GM12878 (cell line): ENCODE measurements around the gene OLA1. TPM values are rescaled to one million over a fixed set of nuclear protein-coding genes. Genes with fewer than 3 reads are reported as not detected.

Source experiments
- ATAC-seq: fragments of 200-7000 bp; cut with Tn5 transposase; 3 replicates; pipeline ENCODE4 v1.9.1; 2020; ENCODE audit warnings: mild to moderate bottlenecking, moderate library complexity
- BruUV-seq: library from RNA; stranded (reverse); fragments of 400-500 nt; replicated peaks from 2 replicates; lab custom pipeline; 2021; lab: Mats Ljungman, UMichigan
- CTCF ChIA-PET: fragments of 300-600 bp; sonication (Branson Sonifier 250); formaldehyde crosslinking; extraction: SDS; loops from one replicate; lab custom pipeline; 2021; ENCODE audit warnings: inconsistent platforms; lab: Yijun Ruan, JAX
- POLR2A ChIA-PET: fragments of 350-600 bp; formaldehyde crosslinking; extraction: SDS; loops from one replicate; lab custom pipeline; 2021; ENCODE audit warnings: inconsistent platforms; lab: Charles Lee
- RAD21 ChIA-PET: fragments of 300-600 bp; sonication (Branson Sonifier 250); formaldehyde crosslinking; loops from one replicate; lab custom pipeline; 2023; ENCODE audit warnings: antibody characterized with exemption; ENCODE audit not compliant: unreplicated experiment; lab: Charles Lee
- SMC1A ChIA-PET: fragments of 300-600 bp; sonication (Branson Sonifier 250); formaldehyde crosslinking; loops from one replicate; lab custom pipeline; 2023; ENCODE audit not compliant: unreplicated experiment, uncharacterized antibody; lab: Charles Lee
- DNase-seq: peaks from one replicate; pipeline ENCODE4 v3.0.0-alpha.2; 2011; ENCODE audit warnings: low read depth, low spot score
- FAIRE-seq: peaks from 3 replicates; lab custom pipeline; 2011; peaks lifted over from hg19 to GRCh38; lab: Jason Lieb, UNC
- H2AFZ ChIP-seq: 2 replicates; pipeline ENCODE4 v1.6.0; 2011; ENCODE audit warnings: low read depth, low read length, control low read depth; ENCODE audit not compliant: control insufficient read depth
- H3K27ac ChIP-seq: 2 replicates; pipeline ENCODE4 v1.5.1; 2011; ENCODE audit warnings: control low read depth; ENCODE audit not compliant: control insufficient read depth, insufficient read depth
- H3K27me3 ChIP-seq, 2 experiments: replicated peaks in 1 of 2; 2 replicates each; pipeline versions ENCODE4 v1.6.0 to v1.6.1; 2011; ENCODE audit warnings: low read length in 1 of 2; ENCODE audit not compliant: control insufficient read depth in 2 of 2, insufficient read depth in 2 of 2
- H3K36me3 ChIP-seq, 2 experiments: 2 replicates each; pipeline ENCODE4 v1.5.1; 2011; ENCODE audit warnings: low read length in 1 of 2; ENCODE audit not compliant: control insufficient read depth in 2 of 2, insufficient read depth in 2 of 2
- H3K4me1 ChIP-seq: 2 replicates; pipeline ENCODE4 v1.6.1; 2011; ENCODE audit warnings: mild to moderate bottlenecking, low read length, moderate library complexity, mixed read lengths; ENCODE audit not compliant: control insufficient read depth, insufficient read depth
- H3K4me2 ChIP-seq: 2 replicates; pipeline ENCODE4 v1.6.0; 2011; ENCODE audit warnings: control low read depth; ENCODE audit not compliant: control insufficient read depth, insufficient read depth
- H3K4me3 ChIP-seq: fragments of 200-600 bp; sonication (generic); 2 replicates; pipeline ENCODE4 v1.5.1; 2016
- H3K79me2 ChIP-seq: 2 replicates; pipeline ENCODE4 v1.6.0; 2011; ENCODE audit warnings: low read length; ENCODE audit not compliant: control insufficient read depth, insufficient read depth
- H3K9ac ChIP-seq: 2 replicates; pipeline ENCODE4 v1.8.0; 2011; ENCODE audit warnings: low read length, control low read depth, mixed read lengths; ENCODE audit not compliant: control insufficient read depth, insufficient read depth
- H3K9me3 ChIP-seq: replicated peaks from 3 replicates; pipeline ENCODE4 v1.5.1; 2011; ENCODE audit warnings: mild to moderate bottlenecking, low read length; ENCODE audit not compliant: control insufficient read depth, insufficient read depth
- H4K20me1 ChIP-seq: 2 replicates; pipeline ENCODE4 v1.6.0; 2011; ENCODE audit not compliant: control insufficient read depth, insufficient read depth
- ASH2L ChIP-seq: fragments of 300-600, 200-600 bp; sonication (generic); IDR thresholded peaks from 2 replicates; pipeline ENCODE4 v1.6.1; 2017; ENCODE audit warnings: low read depth, mild to moderate bottlenecking, borderline replicate concordance
- BCL11A ChIP-seq: IDR thresholded peaks from 2 replicates; pipeline ENCODE4 v1.6.1; 2011; ENCODE audit warnings: low read depth, low read length
- BMI1 ChIP-seq: fragments of 450-650 bp; IDR thresholded peaks from 2 replicates; pipeline ENCODE4 v1.6.1; 2016; ENCODE audit warnings: mild to moderate bottlenecking, moderate library complexity, borderline replicate concordance
- CBX5 ChIP-seq: sonication (generic); IDR thresholded peaks from 2 replicates; pipeline ENCODE4 v1.6.1; 2016; ENCODE audit warnings: low read depth, moderate library complexity, mild to moderate bottlenecking, inconsistent platforms
- GATAD2B ChIP-seq: fragments of 450-650 bp; conservative IDR thresholded peaks from 2 replicates; pipeline ENCODE4 v1.6.1; 2017; ENCODE audit warnings: low read depth, mild to moderate bottlenecking, moderate library complexity
- MXI1 ChIP-seq: fragments of 150-350 bp; IDR thresholded peaks from 2 replicates; pipeline ENCODE4 v1.6.1; 2011; ENCODE audit warnings: low read depth, mild to moderate bottlenecking, inconsistent platforms, low read length, improper control_type of control experiment
- NFIC ChIP-seq: IDR thresholded peaks from 2 replicates; pipeline ENCODE4 v1.6.1; 2012; ENCODE audit warnings: low read depth, mild to moderate bottlenecking, inconsistent platforms, low read length, moderate library complexity
- POLR2AphosphoS2 ChIP-seq: IDR thresholded peaks from 2 replicates; pipeline ENCODE4 v1.6.1; 2011; ENCODE audit warnings: low read depth, mild to moderate bottlenecking, low read length, improper control_type of control experiment, moderate library complexity
- RAD21 ChIP-seq: IDR thresholded peaks from 2 replicates; pipeline ENCODE4 v1.6.1; 2011; ENCODE audit warnings: mild to moderate bottlenecking, low read depth, low read length, moderate library complexity; ENCODE audit not compliant: insufficient read depth
- RELA ChIP-seq: fragments of 450-650 bp; IDR thresholded peaks from 2 replicates; pipeline ENCODE4 v1.8.0; 2014; ENCODE audit warnings: borderline replicate concordance; ENCODE audit not compliant: partially characterized antibody
- SREBF2 ChIP-seq: IDR thresholded peaks from 2 replicates; pipeline ENCODE4 v1.6.1; 2012; ENCODE audit warnings: mild to moderate bottlenecking, low read length
- SUZ12 ChIP-seq: fragments of 200-600 bp; sonication (generic); IDR thresholded peaks from one replicate; pipeline ENCODE4 v1.6.1; 2018; ENCODE audit warnings: antibody characterized with exemption, mild to moderate bottlenecking; ENCODE audit not compliant: unreplicated experiment
- ZBTB11 ChIP-seq: fragments of 450-650 bp; formaldehyde crosslinking; IDR thresholded peaks from 2 replicates; pipeline ENCODE4 v1.5.0; 2022; ENCODE audit warnings: mild to moderate bottlenecking, missing genetic modification characterization
- ZBTB33 ChIP-seq: fragments of 450-650 bp; IDR thresholded peaks from 2 replicates; pipeline ENCODE4 v1.6.1; 2017; ENCODE audit warnings: mild to moderate bottlenecking
- ZNF217 ChIP-seq: fragments of 450-650 bp; IDR thresholded peaks from 2 replicates; pipeline ENCODE4 v1.6.1; 2017; ENCODE audit warnings: antibody characterized with exemption, mild to moderate bottlenecking
- WGBS: methylation state at CpG from one replicate; pipeline ENCODE4 v1.1.6; 2016; ENCODE audit warnings: low lambda C conversion rate; ENCODE audit not compliant: insufficient replicate concordance, insufficient coverage; ENCODE audit errors: missing lambda C conversion rate; 5-methylcytosine and 5-hydroxymethylcytosine counted together
- in situ Hi-C: fragments of 300-500 bp; cut with MboI; formaldehyde crosslinking; loops from 9 replicates; pipeline ENCODE4 v1.14.3; 2018; ENCODE audit warnings: mixed read lengths
- intact Hi-C: fragments of 100-400 bp; cut with micrococcal nuclease; formaldehyde crosslinking; loops from one replicate; pipeline ENCODE4 v1.14.2; 2022; ENCODE audit not compliant: unreplicated experiment
- polyA plus RNA-seq, 11 experiments: library from polyadenylated mRNA; depleted of rRNA in 4 of 11; unstranded in 6 of 11; stranded (reverse) in 5 of 11; fragments of >200 nt; fragmentation: Nextera tagmentation in 4 of 11; fragmentation: Illumina TruSeq in 1 of 11; extraction: Ambion mirVana in 4 of 11; extraction: Trizol in 1 of 11; gene quantifications; 1 replicate in 1 of 11; 2 replicates in 10 of 11; pipeline versions ENCODE4 v1.2.1 to v1.2.3, GENCODE V29; 2011 to 2016; ENCODE audit warnings: inconsistent platforms in 2 of 11, missing spikeins in 2 of 11, low read depth in 1 of 11
- total RNA-seq, 4 experiments: library from RNA; depleted of rRNA in 3 of 4; stranded (reverse); fragments of >200 nt in 3 of 4; fragmentation: Illumina TruSeq in 1 of 4; extraction: Trizol in 1 of 4; gene quantifications; 2 replicates each; pipeline versions ENCODE4 v1.2.1 to v1.2.3, GENCODE V29; 2013 to 2021
- TF ChIP-seq, protein P1 (sequence below): fragments of 450-650 bp; formaldehyde crosslinking; IDR thresholded peaks from 2 replicates; pipeline ENCODE4 v1.4.0; 2022; ENCODE audit warnings: mild to moderate bottlenecking, moderate library complexity

OLA1 gene
- total and polyA plus RNA-seq, 10 of the 15 experiments (the other 5 are each of a cell fraction or from before 2014, with no cell fraction given), result 107 to 238 (median 142) TPM

GRCh38 chr2:174135981-174136380 is 112.4 kb downstream of the OLA1 start:
- no peaks in the 10 kb centered on the region for H3K79me2 ChIP-seq
- no TSS peak for BruUV-seq
- ATAC-seq, result no peak
- no peak overlapping the region for H3K4me2 ChIP-seq
- no peak overlapping the region for H2AFZ ChIP-seq
- SMC1A ChIA-PET, result no interaction called here
- H3K4me3 ChIP-seq, result no peak overlapping the region
- no peak for DNase-seq
- in situ Hi-C loops (no loop called here), intact Hi-C loops (no loop called here)
- FAIRE-seq, result no peak
- peaks cover 2 to 10% of the 10 kb centered on the region in 2 experiments; a peak in 3 of 4 replicates for H3K36me3 ChIP-seq
- RAD21 ChIA-PET, result no interaction called here
- 99% methylated on average over 3 of the region's 3 CpGs for WGBS
- no peaks in the 10 kb centered on the region for H3K27me3 ChIP-seq
- H3K9me3 ChIP-seq, result no peaks in the 10 kb centered on the region; the same call in 1 of the 3 replicates
- no peaks in the 10 kb centered on the region for H3K4me1 ChIP-seq
- no peak overlapping the region for H3K9ac ChIP-seq
- TF ChIP-seq MXI1, result no peak
- TF ChIP-seq SUZ12, result no peak
- no peak for TF ChIP-seq BCL11A
- no peak for TF ChIP-seq SREBF2
- TF ChIP-seq, protein P1, sequence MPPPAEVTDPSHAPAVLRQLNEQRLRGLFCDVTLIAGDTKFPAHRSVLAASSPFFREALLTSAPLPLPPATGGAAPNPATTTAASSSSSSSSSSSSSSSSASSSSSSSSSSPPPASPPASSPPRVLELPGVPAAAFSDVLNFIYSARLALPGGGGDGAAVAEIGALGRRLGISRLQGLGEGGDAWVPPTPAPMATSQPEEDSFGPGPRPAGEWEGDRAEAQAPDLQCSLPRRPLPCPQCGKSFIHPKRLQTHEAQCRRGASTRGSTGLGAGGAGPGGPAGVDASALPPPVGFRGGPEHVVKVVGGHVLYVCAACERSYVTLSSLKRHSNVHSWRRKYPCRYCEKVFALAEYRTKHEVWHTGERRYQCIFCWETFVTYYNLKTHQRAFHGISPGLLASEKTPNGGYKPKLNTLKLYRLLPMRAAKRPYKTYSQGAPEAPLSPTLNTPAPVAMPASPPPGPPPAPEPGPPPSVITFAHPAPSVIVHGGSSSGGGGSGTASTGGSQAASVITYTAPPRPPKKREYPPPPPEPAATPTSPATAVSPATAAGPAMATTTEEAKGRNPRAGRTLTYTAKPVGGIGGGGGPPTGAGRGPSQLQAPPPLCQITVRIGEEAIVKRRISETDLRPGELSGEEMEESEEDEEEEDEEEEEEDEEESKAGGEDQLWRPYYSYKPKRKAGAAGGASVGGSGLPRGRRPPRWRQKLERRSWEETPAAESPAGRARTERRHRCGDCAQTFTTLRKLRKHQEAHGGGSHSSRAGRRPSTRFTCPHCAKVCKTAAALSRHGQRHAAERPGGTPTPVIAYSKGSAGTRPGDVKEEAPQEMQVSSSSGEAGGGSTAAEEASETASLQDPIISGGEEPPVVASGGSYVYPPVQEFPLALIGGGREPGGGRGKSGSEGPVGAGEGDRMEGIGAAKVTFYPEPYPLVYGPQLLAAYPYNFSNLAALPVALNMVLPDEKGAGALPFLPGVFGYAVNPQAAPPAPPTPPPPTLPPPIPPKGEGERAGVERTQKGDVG (CRISPR knock-in tag), result no peak
- no peak for TF ChIP-seq ZBTB11 (CRISPR knock-in tag)
- no peak for TF ChIP-seq GATAD2B
- TF ChIP-seq RAD21, result no peak
- no peak for TF ChIP-seq NFIC
- no peak for TF ChIP-seq POLR2AphosphoS2
- no peak for TF ChIP-seq ASH2L
- no peak for TF ChIP-seq BMI1
- TF ChIP-seq ZBTB33, result no peak
- TF ChIP-seq CBX5, result no peak
- no peak for TF ChIP-seq RELA
- no peak for TF ChIP-seq ZNF217
- TF ChIP-seq, all 136 proteins: peak for 0
- CTCF ChIA-PET, result no interaction called here
- POLR2A ChIA-PET, result no interaction called here
- Histone ChIP-seq H3K27ac (no peak overlapping the region), H4K20me1 (no peaks in the 10 kb centered on the region)
